ENCODE measurements around the gene PPM1H.
"Not testable (repeated sequence)": the region's sequence is repeated elsewhere in the genome, so short reads cannot be mapped to it uniquely, and the experiment has no call there.

Gene PPM1H

DNA sequence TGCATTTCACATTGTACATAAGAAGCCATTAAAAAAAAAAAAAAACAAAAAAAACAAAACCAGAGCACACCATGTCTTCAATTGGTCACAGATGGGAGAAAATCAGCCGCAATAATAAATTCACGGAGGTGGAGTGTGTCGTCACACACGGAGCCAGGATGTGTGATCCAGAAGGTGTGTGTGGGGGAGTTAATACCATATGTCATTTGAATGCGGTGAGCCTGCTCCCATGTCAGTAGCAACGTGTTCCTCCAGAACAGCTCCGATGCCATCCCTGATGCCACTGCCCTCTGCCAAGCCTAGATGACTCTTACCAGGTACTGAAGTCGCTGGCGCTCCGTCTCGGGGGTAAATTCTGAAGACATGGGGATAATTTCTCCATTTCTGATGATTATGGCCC, 197.8 kb downstream of the PPM1H start:
- TF ChIP-seq, protein P1, sequence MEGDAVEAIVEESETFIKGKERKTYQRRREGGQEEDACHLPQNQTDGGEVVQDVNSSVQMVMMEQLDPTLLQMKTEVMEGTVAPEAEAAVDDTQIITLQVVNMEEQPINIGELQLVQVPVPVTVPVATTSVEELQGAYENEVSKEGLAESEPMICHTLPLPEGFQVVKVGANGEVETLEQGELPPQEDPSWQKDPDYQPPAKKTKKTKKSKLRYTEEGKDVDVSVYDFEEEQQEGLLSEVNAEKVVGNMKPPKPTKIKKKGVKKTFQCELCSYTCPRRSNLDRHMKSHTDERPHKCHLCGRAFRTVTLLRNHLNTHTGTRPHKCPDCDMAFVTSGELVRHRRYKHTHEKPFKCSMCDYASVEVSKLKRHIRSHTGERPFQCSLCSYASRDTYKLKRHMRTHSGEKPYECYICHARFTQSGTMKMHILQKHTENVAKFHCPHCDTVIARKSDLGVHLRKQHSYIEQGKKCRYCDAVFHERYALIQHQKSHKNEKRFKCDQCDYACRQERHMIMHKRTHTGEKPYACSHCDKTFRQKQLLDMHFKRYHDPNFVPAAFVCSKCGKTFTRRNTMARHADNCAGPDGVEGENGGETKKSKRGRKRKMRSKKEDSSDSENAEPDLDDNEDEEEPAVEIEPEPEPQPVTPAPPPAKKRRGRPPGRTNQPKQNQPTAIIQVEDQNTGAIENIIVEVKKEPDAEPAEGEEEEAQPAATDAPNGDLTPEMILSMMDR (IDR thresholded peaks at IDR 0.05; ENCODE audit: borderline replicate concordance, insufficient read depth, low read depth, low read length), result no peak

DNA sequence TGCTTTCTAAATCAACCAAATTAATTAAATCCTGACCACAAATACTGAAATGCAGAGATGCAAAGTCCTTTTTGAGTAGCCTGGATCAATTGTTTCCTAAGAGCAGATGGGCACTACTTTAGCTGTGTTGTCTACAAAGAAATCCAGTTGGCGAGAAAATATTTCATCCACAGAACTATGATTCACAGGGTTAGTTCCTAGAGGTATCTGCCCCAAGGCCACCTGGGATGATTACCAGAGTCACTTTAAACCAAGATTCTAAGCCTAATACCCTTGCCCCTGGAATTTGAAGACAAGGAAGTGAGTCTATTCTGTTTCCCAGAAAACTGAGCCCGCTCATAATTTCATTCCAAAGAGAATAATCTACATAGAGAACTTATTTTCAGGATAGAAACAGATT, 198.4 kb downstream of the PPM1H start:
- TF ChIP-seq, protein P1 (IDR thresholded peaks at IDR 0.05; ENCODE audit: borderline replicate concordance, insufficient read depth, low read depth, low read length), result no peak
- H3K4me3 ChIP-seq (ENCODE audit: low read depth, low read length), result no peak overlapping the region

More for the DNA sequence above, 197.8 kb downstream of the PPM1H start:
- H3K4me3 ChIP-seq (ENCODE audit: low read depth, low read length), result no peak overlapping the region

DNA sequence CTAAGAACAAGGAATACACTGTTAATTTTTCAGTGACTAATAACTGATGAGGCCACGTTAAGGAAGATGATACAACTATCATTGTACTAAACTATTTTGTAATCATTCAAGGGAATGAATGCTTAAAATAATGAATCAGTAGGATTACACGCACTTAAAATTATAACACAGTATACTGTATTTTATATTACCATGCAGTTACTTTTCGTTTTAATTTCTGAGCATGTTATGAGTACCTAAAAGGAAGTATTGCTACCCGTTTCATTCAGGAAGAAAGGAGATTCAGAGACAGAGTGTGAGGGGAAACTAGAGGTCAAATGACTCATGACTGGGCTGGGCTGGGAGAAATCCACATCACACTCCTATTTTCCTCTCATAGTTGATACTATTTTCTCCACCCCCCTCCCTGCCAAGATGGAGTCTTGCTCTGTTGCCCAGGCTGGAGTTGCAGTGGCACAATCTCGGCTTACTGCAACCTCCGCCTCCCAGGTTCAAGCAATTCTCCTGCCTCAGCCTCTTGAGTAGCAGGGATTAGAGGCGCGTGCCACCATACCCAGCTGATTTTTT, 202.0 kb downstream of the PPM1H start:
- TF ChIP-seq, protein P1 (IDR thresholded peaks at IDR 0.05; ENCODE audit: borderline replicate concordance, insufficient read depth, low read depth, low read length), result no peak
- H3K4me3 ChIP-seq (ENCODE audit: low read depth, low read length), result no peak overlapping the region

- TF ChIP-seq, protein P1 (IDR thresholded peaks at IDR 0.05; ENCODE audit: borderline replicate concordance, insufficient read depth, low read depth, low read length), result no peak
- no peak overlapping the region for H3K4me3 ChIP-seq (ENCODE audit: low read depth, low read length)
Observed at GRCh38 chr12:62731055-62731820, 203.7 kb downstream of the PPM1H start.

- TF ChIP-seq, protein P1 (IDR thresholded peaks at IDR 0.05; ENCODE audit: borderline replicate concordance, insufficient read depth, low read depth, low read length), result no peak
- no peak overlapping the region for H3K4me3 ChIP-seq (ENCODE audit: low read depth, low read length)
Observed at GRCh38 chr12:62730649-62731048, 204.3 kb downstream of the PPM1H start.

GRCh38 chr12:62729579-62730544, 205.1 kb downstream of the PPM1H start:
- not testable (repeated sequence) for H3K4me3 ChIP-seq (ENCODE audit: low read depth, low read length)

GRCh38 chr12:62728741-62729140, 206.2 kb downstream of the PPM1H start:
- no peak overlapping the region for H3K4me3 ChIP-seq (ENCODE audit: low read depth, low read length)
- TF ChIP-seq, protein P1 (IDR thresholded peaks at IDR 0.05; ENCODE audit: borderline replicate concordance, insufficient read depth, low read depth, low read length), result no peak

Measured in GM12875 (cell line).